ENCODE measurements around the gene MAPKAPK3. TPM values are rescaled to one million over a fixed set of nuclear protein-coding genes. Genes with fewer than 3 reads are reported as not detected.
A peak's percentile ranks its signal among the peaks of the same experiment; 100 is the strongest.

MAPKAPK3 gene
- total RNA-seq, 1 experiment from 2014 or later, result 23.7 TPM

DNA sequence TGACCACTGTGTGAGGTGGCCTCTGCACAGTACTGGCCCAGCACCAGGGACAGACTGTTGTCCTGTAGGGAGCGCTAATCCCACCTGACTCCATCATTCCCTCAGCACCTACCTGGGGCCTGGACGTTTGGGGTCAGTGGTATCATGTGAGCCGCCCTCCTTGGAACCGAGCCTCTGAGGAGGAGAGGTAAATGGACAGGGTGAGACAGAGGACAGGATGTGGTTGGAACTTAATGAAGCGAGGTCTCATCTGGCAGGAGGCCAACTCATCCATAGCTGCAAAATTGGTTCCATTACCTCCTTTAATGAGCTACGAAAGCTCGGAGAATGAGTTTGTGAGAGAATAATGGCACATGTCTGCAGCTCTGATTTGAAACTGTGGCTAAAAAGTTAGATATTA is 13.9 kb downstream of the MAPKAPK3 start:
- DNase-seq, result no peak
- Histone ChIP-seq H3K4me3 (no peak overlapping the region), H3K36me3 (no peaks in the 10 kb centered on the region; the same call in 1 of the 2 replicates), H3K9me3 (no peaks in the 10 kb centered on the region), H3K27me3 (no peaks in the 10 kb centered on the region)

DNA sequence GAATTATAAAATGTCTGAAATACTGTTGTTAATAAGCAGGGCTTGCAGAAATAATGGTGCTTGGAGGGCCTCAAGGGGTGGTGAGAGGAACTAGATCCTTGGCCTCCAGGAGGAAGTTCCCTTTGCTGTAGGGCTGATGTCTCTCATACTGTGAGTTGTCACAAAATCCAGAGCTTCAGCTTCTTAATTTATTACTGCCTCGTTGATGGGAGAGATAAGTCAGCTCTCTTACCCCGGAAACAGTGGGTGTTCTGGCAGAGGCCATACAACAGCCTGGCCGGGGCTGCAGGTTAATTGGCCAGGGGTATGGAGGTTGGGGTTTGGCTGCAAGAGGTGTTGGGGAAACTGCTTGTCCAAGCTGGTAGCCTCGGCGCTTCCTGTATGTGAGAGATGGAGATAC is 15.5 kb downstream of the MAPKAPK3 start:
- H3K4me3 ChIP-seq, result no peak overlapping the region
- no peaks in the 10 kb centered on the region for H3K27me3 ChIP-seq
- no peak for DNase-seq
- no peaks in the 10 kb centered on the region for H3K9me3 ChIP-seq
- no peaks in the 10 kb centered on the region; the same call in 1 of the 2 replicates for H3K36me3 ChIP-seq

DNA sequence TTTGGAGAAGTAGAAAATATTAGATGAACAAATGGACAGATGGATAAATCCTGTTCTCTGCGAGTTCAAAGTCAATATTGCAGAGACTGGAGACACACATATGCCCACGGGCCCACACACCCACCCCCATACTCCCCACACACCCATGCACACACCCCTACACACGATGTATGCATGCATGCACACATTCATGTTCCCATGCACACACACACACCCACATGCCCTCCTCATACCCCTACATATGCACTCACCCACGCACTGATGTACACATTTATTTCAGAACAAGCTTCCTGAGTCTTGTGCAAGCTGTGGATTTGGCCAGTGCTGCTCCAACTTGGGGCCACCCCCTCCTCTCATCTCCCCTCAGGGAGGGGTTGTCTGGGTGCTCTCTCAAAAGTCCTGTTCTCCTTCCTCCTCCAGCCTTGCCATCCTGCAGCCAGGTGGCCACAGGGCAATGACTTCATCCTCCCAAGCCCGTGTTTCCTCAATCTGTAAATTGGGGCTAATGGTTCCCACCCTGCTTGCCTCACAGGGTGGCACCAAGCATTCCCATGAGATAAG is 16.4 kb downstream of the MAPKAPK3 start:
- no peak overlapping the region for H3K4me3 ChIP-seq
- H3K27me3 ChIP-seq, result no peaks in the 10 kb centered on the region
- H3K36me3 ChIP-seq, result no peaks in the 10 kb centered on the region; the same call in 1 of the 2 replicates
- DNase-seq, result no peak
- no peaks in the 10 kb centered on the region for H3K9me3 ChIP-seq

DNA sequence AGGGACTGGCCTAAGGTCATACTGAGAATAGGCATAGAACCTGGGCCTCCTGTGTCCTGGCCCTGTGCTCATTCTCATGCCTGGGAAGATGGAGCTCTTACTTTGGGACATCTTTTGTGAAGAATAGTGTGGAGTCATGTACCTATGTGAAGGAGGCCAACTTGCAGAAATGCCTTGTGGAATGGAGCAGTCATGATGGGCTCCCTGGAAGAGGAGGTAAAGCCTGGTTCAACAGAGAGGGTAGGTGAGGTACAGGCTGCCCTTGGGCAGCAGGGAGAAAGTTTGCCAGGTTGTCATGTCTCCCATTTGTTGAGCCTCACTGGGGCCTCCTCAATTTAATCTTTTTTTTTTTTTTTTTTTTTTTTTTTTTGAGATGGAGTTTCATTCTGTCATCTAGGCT is 18.1 kb downstream of the MAPKAPK3 start:
- H3K27me3 ChIP-seq, result no peaks in the 10 kb centered on the region
- H3K36me3 ChIP-seq, result no peaks in the 10 kb centered on the region; the same call in 1 of the 2 replicates
- H3K9me3 ChIP-seq, result no peaks in the 10 kb centered on the region
- no peak for DNase-seq
- no peak overlapping the region for H3K4me3 ChIP-seq

DNA sequence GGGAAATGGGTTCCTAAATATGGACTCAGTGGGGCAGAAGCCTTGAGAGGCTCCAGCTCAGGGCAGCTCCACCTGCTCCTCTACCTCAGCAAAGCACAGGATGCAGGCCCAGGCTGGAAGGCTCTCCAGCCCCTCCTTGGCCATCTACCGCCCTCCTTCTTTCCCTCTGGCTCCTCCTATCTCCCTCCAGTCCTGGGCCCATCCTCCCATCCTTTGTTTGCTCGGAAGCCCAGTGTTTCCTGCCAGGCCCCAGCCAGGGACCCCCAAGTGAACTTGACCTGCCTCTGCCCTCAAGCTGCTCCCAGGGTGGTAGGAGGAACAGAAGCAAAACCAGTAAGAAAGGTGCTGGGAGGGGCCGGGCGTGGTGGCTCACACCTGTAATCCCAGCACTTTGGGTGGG is 20.1 kb downstream of the MAPKAPK3 start:
- Histone ChIP-seq H3K9me3 (no peaks in the 10 kb centered on the region), H3K36me3 (no peaks in the 10 kb centered on the region; the same call in 1 of the 2 replicates), H3K4me3 (no peak overlapping the region), H3K27me3 (no peaks in the 10 kb centered on the region)
- DNase-seq, result no peak

DNA sequence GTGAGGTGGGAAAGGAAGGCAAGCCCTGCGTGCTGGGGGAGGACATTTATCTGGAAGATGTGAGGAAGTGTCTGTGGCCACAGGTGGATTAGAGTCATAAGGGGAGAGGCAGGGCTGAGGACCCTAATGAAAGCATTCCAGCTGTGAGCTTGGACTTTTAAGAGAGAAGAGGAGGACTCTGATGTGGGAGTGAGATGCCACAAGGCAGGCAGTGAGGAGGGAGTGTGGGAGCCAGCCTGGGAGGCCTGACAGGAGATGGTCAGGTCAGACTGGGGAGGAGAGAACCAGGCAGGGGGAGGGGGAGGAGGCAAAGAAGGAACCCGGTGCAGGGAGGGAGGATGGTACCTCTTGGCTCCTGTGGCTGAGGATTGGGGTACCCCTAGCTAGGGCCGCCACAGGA is 21.0 kb downstream of the MAPKAPK3 start:
- Histone ChIP-seq H3K9me3 (no peaks in the 10 kb centered on the region), H3K27me3 (no peaks in the 10 kb centered on the region), H3K4me3 (no peak overlapping the region), H3K36me3 (no peaks in the 10 kb centered on the region; the same call in 1 of the 2 replicates)
- no peak for DNase-seq

DNA sequence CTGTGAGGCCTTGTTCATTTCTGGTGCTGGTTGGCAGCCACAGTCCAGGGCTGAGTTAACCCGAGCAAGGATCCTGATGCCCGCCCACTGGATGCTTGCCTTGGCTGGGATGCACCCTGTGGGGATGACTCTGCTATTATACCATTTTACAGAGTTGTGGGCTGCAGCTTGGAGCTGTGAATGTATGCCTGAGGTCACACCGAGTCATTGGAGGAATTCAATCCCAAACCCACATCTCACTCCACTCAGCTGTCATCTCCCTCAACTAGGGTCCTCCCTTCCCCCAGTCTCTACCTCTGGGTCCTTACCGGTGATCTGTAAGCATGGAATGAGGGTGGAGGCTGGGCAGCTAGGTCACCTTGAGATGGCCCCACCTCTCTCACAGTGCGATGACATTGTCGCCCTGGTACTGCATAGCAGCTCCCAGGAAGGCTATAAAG is 22.1 kb downstream of the MAPKAPK3 start:
- Histone ChIP-seq H3K4me3 (no peak overlapping the region), H3K36me3 (no peaks in the 10 kb centered on the region; the same call in 1 of the 2 replicates), H3K27me3 (no peaks in the 10 kb centered on the region), H3K9me3 (no peaks in the 10 kb centered on the region)
- DNase-seq, result peak; percentile 85

DNA sequence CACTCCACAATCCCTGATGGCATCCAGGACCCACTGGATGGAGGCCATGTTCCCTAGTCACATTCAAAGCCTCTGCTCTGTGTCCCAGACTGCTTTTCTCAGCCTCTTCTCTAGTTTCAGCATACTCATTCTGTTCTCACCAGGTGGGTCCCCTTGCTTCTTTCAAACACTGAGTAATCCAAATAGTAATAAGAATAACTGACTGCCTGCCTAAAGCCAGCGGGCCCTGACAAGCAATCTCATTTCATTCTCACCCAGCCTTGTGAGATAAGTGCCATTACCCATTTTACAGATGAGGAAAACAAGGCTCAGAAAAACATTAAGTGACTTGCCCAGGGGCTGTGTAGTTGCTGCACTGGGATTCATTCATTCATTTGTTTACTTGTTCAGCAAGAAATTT is 25.4 kb downstream of the MAPKAPK3 start:
- no peaks in the 10 kb centered on the region for H3K9me3 ChIP-seq
- no peak overlapping the region for H3K4me3 ChIP-seq
- no peaks in the 10 kb centered on the region for H3K27me3 ChIP-seq
- H3K36me3 ChIP-seq, result no peaks in the 10 kb centered on the region; the same call in 1 of the 2 replicates
- DNase-seq, result no peak

DNA sequence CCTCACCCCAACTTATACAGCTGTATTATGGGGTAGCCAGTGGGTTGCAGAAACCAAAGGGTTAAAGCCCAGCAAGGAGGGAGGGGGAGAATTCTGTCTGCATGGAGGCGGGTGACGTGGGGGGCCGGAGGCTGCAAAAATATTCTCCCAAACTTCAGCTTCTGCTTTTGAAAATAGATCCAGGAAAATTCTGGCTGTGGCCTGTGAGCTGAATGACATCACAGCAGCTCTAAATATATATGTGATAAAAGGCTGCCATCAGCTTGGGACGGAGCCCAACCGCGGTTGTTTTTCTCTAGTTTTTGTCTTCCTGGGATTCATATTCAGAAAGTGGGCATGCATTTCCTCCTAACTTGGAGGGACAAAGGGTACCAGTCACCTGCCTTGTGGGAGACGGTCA is 27.6 kb downstream of the MAPKAPK3 start:
- no peaks in the 10 kb centered on the region for H3K9me3 ChIP-seq
- DNase-seq, result no peak
- no peaks in the 10 kb centered on the region; the same call in 1 of the 2 replicates for H3K36me3 ChIP-seq
- no peaks in the 10 kb centered on the region for H3K27me3 ChIP-seq
- H3K4me3 ChIP-seq, result no peak overlapping the region

DNA sequence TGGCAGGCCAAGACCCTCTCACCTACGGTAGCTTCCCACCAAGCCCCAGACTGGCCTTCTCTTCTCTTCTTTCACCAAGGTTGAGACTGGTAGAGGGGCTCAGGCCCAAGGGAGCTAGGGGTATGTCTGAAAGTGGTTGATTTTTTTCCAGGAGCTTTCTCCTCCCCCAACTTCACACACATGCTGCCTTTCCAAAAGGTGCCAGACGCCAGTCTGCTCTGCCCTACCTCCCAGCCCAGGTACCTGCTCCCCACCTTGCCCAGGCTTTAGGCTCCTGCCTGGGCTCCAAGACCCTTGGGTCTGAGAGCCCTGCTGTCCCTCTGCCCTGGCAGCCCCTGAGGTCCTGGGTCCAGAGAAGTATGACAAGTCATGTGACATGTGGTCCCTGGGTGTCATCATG is 28.4 kb downstream of the MAPKAPK3 start:
- Histone ChIP-seq H3K36me3 (no peaks in the 10 kb centered on the region), H3K4me3 (no peak overlapping the region), H3K9me3 (no peaks in the 10 kb centered on the region), H3K27me3 (no peaks in the 10 kb centered on the region)
- DNase-seq, result no peak

DNA sequence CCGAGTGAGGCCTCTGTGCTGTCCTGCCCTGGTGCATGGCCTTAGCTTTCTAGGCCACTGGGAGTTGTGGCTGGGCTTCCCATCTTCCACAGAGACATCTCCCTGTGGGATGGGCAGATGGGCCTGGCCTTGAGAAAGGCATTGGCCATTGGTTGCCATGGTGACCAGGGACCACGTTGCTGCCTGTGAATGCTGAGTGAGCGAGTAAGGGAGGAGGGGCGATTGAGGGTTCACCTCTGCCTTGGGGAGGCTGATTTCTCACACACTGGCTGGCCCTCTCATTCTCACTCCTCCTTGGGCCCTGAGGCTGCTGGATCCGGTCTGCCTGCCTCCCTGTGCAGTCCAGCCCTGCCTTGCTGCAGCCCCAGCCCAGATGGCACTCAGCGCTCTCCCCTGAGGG is 31.4 kb downstream of the MAPKAPK3 start:
- H3K9me3 ChIP-seq, result no peaks in the 10 kb centered on the region
- no peak overlapping the region for H3K4me3 ChIP-seq
- H3K27me3 ChIP-seq, result no peaks in the 10 kb centered on the region
- no peak for DNase-seq
- H3K36me3 ChIP-seq, result no peaks in the 10 kb centered on the region

DNA sequence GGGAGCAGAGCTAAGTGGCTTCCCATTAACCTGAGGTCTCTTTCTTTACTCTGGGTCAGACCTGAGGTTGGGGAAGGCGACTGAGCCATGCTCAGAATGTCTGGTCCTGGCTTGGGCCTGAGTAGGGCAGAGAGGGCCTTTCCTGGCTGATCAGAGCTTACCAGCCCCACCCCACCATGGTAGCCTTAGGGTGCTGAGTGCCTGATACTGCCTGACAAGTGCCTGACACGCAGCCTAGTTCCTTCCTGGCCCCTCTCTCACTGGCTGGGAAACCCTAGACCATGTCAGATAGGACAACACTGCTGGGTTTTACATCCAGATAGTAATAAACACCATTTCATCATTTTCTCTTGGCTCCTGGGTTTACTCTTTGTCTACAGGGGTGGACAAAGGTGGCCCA is 32.0 kb downstream of the MAPKAPK3 start:
- Histone ChIP-seq H3K9me3 (no peaks in the 10 kb centered on the region), H3K36me3 (no peaks in the 10 kb centered on the region), H3K27me3 (no peaks in the 10 kb centered on the region), H3K4me3 (no peak overlapping the region)
- DNase-seq, result no peak

DNA sequence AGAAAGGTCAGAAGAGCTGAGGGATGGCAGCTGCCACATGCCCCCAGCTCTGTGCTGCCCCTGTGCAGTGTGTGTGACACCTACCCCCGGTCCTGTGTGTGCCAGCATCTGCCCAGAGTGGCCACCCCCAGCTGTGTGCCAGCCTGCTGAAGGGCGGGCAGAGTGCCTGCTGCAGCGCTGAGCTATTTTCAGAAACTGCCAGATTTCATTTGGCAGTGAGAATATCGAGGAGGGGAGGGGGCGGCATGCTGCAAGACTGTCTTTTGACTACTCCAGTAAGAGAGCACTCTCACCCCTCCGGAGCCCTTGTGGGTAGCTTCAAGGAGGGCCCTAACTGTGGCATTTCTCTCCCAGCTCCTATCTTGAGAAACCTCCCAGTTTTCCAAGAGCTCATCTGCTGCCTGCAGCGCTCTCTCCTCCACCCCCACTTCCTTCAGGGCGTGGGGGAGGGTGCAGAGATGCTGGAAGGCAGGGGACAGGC is 32.5 kb downstream of the MAPKAPK3 start:
- no peaks in the 10 kb centered on the region for H3K27me3 ChIP-seq
- no peak overlapping the region for H3K4me3 ChIP-seq
- H3K36me3 ChIP-seq, result no peaks in the 10 kb centered on the region
- no peaks in the 10 kb centered on the region for H3K9me3 ChIP-seq
- no peak for DNase-seq

DNA sequence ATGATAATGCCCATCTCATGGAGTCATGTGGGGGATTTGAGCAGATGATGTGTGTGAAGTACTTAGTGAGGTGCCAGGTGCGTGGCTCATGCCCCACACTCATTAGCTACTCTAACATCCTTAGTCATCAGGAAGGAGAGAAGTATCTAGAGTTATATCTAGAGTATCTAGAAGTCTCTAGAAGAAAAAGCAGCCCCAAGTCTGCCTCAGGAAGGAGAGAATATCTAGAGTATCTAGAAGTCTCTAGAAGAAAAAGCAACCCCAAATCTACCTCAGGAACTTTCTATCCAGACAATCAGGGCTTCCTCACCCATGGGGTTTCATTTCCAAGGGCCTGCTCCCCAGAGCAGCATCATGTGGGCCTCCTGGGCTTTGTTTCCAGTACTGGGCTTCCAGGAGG is 33.1 kb downstream of the MAPKAPK3 start:
- Histone ChIP-seq H3K4me3 (no peak overlapping the region), H3K27me3 (no peaks in the 10 kb centered on the region), H3K36me3 (no peaks in the 10 kb centered on the region), H3K9me3 (no peaks in the 10 kb centered on the region)
- DNase-seq, result no peak

DNA sequence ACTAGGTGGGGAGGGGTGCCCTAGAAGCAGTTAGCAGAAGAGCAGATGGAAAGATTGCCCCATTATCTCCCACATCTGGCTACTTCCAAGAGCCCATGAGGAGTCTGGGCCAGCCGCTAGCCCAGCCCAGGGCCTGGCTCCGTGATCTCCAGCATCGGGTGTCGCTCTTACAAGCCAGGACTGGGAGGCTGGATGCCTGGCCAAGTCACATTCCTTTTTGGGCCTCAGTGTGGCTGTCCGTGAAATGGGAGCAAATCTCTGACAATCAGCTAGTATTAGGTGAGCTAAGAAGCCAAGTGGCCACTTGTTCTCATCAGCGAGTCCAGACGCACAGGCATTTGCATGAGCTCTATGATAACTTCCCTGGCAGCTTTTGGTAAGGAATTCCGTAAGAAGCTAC is 34.5 kb downstream of the MAPKAPK3 start:
- DNase-seq, result no peak
- Histone ChIP-seq H3K9me3 (no peaks in the 10 kb centered on the region), H3K27me3 (no peaks in the 10 kb centered on the region), H3K4me3 (no peak overlapping the region), H3K36me3 (no peaks in the 10 kb centered on the region)

DNA sequence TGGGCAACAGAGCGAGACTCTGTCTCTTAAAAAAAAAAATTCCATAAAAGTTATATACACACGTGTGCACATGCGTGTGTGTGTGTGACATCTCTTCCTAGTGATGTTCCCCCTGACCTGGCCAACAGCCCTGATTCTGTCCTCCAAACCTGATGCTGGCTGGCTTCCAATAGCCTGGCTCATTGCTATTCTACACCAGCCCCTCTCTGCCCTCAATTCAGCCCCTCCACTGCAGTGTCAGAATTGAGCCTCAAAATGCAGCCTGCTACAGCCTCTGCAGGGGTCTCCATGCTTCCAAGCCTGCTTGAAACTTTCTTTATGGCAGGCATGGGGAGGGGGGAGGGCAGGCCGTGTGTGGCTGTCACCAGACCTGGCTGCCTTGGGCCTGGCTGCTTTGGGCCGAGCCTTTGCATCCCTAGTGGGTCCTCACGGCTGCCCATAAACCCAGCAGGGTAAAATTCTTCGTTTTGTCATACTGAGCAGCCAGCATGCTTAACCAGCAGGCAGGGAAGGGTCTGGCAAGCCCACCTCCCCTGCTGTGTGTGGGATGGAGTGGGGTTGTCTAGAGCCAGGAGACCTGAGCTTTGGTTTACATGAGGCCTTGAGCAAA is 35.1 kb downstream of the MAPKAPK3 start:
- H3K4me3 ChIP-seq, result no peak overlapping the region
- H3K9me3 ChIP-seq, result no peaks in the 10 kb centered on the region
- H3K36me3 ChIP-seq, result no peaks in the 10 kb centered on the region
- no peak for DNase-seq
- H3K27me3 ChIP-seq, result no peaks in the 10 kb centered on the region

DNA sequence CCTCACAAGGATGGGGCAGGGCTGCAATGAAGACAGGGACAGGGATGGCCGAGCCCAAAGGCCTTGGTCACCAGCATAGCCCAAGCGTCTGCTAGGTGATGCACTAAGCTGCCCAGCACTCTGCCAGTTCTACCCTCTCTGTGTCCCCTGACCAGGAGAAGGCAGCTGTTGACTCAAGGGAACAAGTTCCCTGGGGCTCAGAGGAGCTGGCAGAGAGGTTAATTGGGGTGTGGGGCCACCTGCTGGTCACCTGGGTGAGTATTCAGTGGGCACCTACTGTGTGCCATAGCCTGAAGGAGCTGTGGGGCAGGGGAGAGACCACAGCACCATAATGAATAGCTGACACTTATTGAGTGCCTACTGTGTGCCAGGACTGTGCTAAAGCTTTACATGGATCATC is 35.8 kb downstream of the MAPKAPK3 start:
- H3K9me3 ChIP-seq, result no peaks in the 10 kb centered on the region
- DNase-seq, result no peak
- no peaks in the 10 kb centered on the region for H3K27me3 ChIP-seq
- no peak overlapping the region for H3K4me3 ChIP-seq
- H3K36me3 ChIP-seq, result no peaks in the 10 kb centered on the region

DNA sequence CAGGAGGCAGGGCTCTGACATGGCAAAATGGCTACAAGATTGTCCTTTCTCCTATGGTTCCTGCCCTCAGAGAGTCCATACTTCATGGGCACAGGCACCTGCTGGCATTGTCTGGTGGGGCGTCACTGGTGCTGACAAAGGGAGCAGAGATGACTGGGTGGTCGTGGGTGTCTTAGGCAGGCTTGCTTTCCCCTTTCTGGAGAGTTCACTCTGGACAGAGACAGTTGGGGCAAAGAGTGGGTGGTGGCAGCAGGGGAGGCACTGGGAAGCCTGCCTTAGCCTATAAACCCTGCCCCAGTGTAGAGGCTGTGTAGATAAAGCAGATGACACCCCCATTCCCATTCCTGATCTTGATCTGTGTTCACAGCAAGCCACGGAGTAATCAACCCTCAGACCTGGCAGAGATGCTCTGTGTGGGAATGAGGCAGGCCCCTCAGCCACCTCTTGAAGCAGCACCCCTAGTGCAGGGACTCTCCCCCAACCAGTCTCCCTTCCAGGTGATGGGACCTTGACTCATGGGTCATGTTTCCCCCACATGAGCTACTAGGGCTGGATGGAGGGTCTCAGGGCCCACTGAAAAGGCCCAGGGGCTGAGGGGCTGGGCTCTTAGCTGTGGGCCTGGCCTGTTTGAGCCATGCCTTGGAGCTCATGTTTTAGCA is 37.1 kb downstream of the MAPKAPK3 start:
- Histone ChIP-seq H3K9me3 (no peaks in the 10 kb centered on the region), H3K27me3 (no peaks in the 10 kb centered on the region), H3K4me3 (no peak overlapping the region), H3K36me3 (no peaks in the 10 kb centered on the region)
- DNase-seq, result no peak

Data from MG63 (cell line).